ENCODE measurements around the gene CCSER2.
"Not testable (repeated sequence)": the region's sequence is repeated elsewhere in the genome, so short reads cannot be mapped to it uniquely, and the experiment has no call there.

Gene CCSER2

GRCh38 chr10:84343831-84344230 lies 15.4 kb downstream of the CCSER2 start:
- no peaks in the 10 kb centered on the region for H3K9me3 ChIP-seq (ENCODE audit: control insufficient read depth in 1 of 2, low read length in 2 of 2)
- no peak overlapping the region for H3K4me3 ChIP-seq (ENCODE audit: low read depth in 1 of 2, low read length in 2 of 2)
- H3K27me3 ChIP-seq (ENCODE audit: control insufficient read depth in 1 of 2, insufficient read depth in 2 of 2, low read length in 2 of 2): no peaks in the 10 kb centered on the region
- H3K9ac ChIP-seq (ENCODE audit: low read depth in 1 of 2, low read length in 2 of 2): no peak overlapping the region
- no peaks in the 10 kb centered on the region for H3K36me3 ChIP-seq (ENCODE audit: control insufficient read depth in 1 of 2, insufficient read depth in 2 of 2, low read length in 2 of 2)
- peaks cover 29 to 33% of the 10 kb centered on the region in 2 donors for H3K4me1 ChIP-seq (ENCODE audit: control insufficient read depth in 1 of 2, insufficient read depth in 2 of 2, low read length in 2 of 2)
- no peak overlapping the region for H3K27ac ChIP-seq (ENCODE audit: low read depth, low read length)

- Histone ChIP-seq H3K27me3 (ENCODE audit: control insufficient read depth in 1 of 2, insufficient read depth in 2 of 2, low read length in 2 of 2) (no peaks in the 10 kb centered on the region), H3K4me1 (ENCODE audit: control insufficient read depth in 1 of 2, insufficient read depth in 2 of 2, low read length in 2 of 2) (peaks cover 29 to 33% of the 10 kb centered on the region in 2 donors), H3K4me3 (ENCODE audit: low read depth in 1 of 2, low read length in 2 of 2) (no peak overlapping the region), H3K9me3 (ENCODE audit: control insufficient read depth in 1 of 2, low read length in 2 of 2) (no peaks in the 10 kb centered on the region), H3K36me3 (ENCODE audit: control insufficient read depth in 1 of 2, insufficient read depth in 2 of 2, low read length in 2 of 2) (no peaks in the 10 kb centered on the region), H3K9ac (ENCODE audit: low read depth in 1 of 2, low read length in 2 of 2) (no peak overlapping the region), H3K27ac (ENCODE audit: low read depth, low read length) (no peak overlapping the region)
Observed at GRCh38 chr10:84344526-84344925, 16.1 kb downstream of the CCSER2 start.

DNA sequence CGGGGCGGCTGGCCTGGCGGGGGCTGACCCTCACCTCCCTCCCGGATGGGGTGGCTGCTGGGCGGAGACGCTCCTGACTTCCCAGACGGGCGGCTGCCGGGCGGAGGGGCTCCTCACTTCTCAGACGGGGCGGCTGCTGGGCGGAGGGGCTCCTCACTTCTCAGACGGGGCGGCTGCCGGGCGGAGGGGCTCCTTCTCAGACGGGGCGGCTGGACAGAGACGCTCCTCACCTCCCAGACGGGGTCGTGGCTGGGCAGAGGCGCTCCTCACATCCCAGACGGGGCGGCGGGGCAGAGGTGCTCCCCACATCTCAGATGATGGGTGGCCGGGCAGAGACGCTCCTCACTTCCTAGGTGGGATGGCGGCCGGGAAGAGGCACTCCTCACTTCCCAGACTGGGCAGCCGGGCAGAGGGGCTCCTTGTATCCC lies 19.2 kb downstream of the CCSER2 start:
- H3K9me3 ChIP-seq (ENCODE audit: control insufficient read depth in 1 of 2, low read length in 2 of 2); H3K27ac ChIP-seq (ENCODE audit: low read depth, low read length); H3K27me3 ChIP-seq (ENCODE audit: control insufficient read depth in 1 of 2, insufficient read depth in 2 of 2, low read length in 2 of 2); H3K36me3 ChIP-seq (ENCODE audit: control insufficient read depth in 1 of 2, insufficient read depth in 2 of 2, low read length in 2 of 2); H3K4me3 ChIP-seq (ENCODE audit: low read depth in 1 of 2, low read length in 2 of 2); H3K9ac ChIP-seq (ENCODE audit: low read depth in 1 of 2, low read length in 2 of 2): not testable (repeated sequence)
- peaks cover 11 to 20% of the 10 kb centered on the region in 2 donors for H3K4me1 ChIP-seq (ENCODE audit: control insufficient read depth in 1 of 2, insufficient read depth in 2 of 2, low read length in 2 of 2)

DNA sequence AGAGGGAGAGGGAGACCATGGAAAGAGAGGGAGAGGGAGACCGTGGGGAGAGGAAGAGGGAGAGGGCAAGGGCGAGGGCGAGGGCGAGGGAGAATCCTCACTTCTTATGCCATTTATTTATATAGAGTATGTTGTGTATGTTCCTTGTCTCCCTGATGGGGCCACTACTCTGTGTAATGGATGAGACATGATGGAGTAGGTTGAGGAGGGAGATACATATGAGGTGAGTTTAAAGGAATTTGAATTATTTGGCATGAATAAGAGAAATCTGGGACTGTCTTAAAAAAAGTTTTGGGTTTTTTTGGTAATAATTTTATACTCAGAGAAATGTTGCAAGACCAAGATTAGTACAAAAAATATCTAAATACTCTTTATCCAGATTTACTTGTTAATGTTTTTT lies 20.1 kb downstream of the CCSER2 start:
- H3K9ac ChIP-seq (ENCODE audit: low read depth in 1 of 2, low read length in 2 of 2): no peak overlapping the region
- H3K36me3 ChIP-seq (ENCODE audit: control insufficient read depth in 1 of 2, insufficient read depth in 2 of 2, low read length in 2 of 2): no peaks in the 10 kb centered on the region
- peaks cover 8 to 17% of the 10 kb centered on the region in 2 donors for H3K4me1 ChIP-seq (ENCODE audit: control insufficient read depth in 1 of 2, insufficient read depth in 2 of 2, low read length in 2 of 2)
- H3K27me3 ChIP-seq (ENCODE audit: control insufficient read depth in 1 of 2, insufficient read depth in 2 of 2, low read length in 2 of 2): no peaks in the 10 kb centered on the region
- H3K4me3 ChIP-seq (ENCODE audit: low read depth in 1 of 2, low read length in 2 of 2): no peak overlapping the region
- H3K27ac ChIP-seq (ENCODE audit: low read depth, low read length): no peak overlapping the region
- H3K9me3 ChIP-seq (ENCODE audit: control insufficient read depth in 1 of 2, low read length in 2 of 2): no peaks in the 10 kb centered on the region

- H3K4me3 ChIP-seq (ENCODE audit: low read depth in 1 of 2, low read length in 2 of 2): no peak overlapping the region
- H3K27me3 ChIP-seq (ENCODE audit: control insufficient read depth in 1 of 2, insufficient read depth in 2 of 2, low read length in 2 of 2): no peaks in the 10 kb centered on the region
- H3K4me1 ChIP-seq (ENCODE audit: control insufficient read depth in 1 of 2, insufficient read depth in 2 of 2, low read length in 2 of 2): peaks cover 8 to 13% of the 10 kb centered on the region in 2 donors
- no peak overlapping the region for H3K27ac ChIP-seq (ENCODE audit: low read depth, low read length)
- H3K36me3 ChIP-seq (ENCODE audit: control insufficient read depth in 1 of 2, insufficient read depth in 2 of 2, low read length in 2 of 2): no peaks in the 10 kb centered on the region
- H3K9me3 ChIP-seq (ENCODE audit: control insufficient read depth in 1 of 2, low read length in 2 of 2): no peaks in the 10 kb centered on the region
- H3K9ac ChIP-seq (ENCODE audit: low read depth in 1 of 2, low read length in 2 of 2): no peak overlapping the region
Observed at GRCh38 chr10:84348860-84349259, 20.5 kb downstream of the CCSER2 start.

GRCh38 chr10:84352251-84352842 lies 24.0 kb downstream of the CCSER2 start:
- no peaks in the 10 kb centered on the region for H3K4me1 ChIP-seq (ENCODE audit: control insufficient read depth in 1 of 2, insufficient read depth in 2 of 2, low read length in 2 of 2)
- no peak overlapping the region for H3K27ac ChIP-seq (ENCODE audit: low read depth, low read length)
- no peaks in the 10 kb centered on the region for H3K9me3 ChIP-seq (ENCODE audit: control insufficient read depth in 1 of 2, low read length in 2 of 2)
- no peak overlapping the region for H3K9ac ChIP-seq (ENCODE audit: low read depth in 1 of 2, low read length in 2 of 2)
- H3K27me3 ChIP-seq (ENCODE audit: control insufficient read depth in 1 of 2, insufficient read depth in 2 of 2, low read length in 2 of 2): no peaks in the 10 kb centered on the region
- no peak overlapping the region for H3K4me3 ChIP-seq (ENCODE audit: low read depth in 1 of 2, low read length in 2 of 2)
- no peaks in the 10 kb centered on the region for H3K36me3 ChIP-seq (ENCODE audit: control insufficient read depth in 1 of 2, insufficient read depth in 2 of 2, low read length in 2 of 2)

- peaks cover 0 to 4% of the 10 kb centered on the region in 2 donors for H3K4me1 ChIP-seq (ENCODE audit: control insufficient read depth in 1 of 2, insufficient read depth in 2 of 2, low read length in 2 of 2)
- H3K27me3 ChIP-seq (ENCODE audit: control insufficient read depth in 1 of 2, insufficient read depth in 2 of 2, low read length in 2 of 2): no peaks in the 10 kb centered on the region
- H3K9me3 ChIP-seq (ENCODE audit: control insufficient read depth in 1 of 2, low read length in 2 of 2): no peaks in the 10 kb centered on the region
- no peak overlapping the region for H3K4me3 ChIP-seq (ENCODE audit: low read depth in 1 of 2, low read length in 2 of 2)
- H3K27ac ChIP-seq (ENCODE audit: low read depth, low read length): no peak overlapping the region
- H3K36me3 ChIP-seq (ENCODE audit: control insufficient read depth in 1 of 2, insufficient read depth in 2 of 2, low read length in 2 of 2): no peaks in the 10 kb centered on the region
- no peak overlapping the region for H3K9ac ChIP-seq (ENCODE audit: low read depth in 1 of 2, low read length in 2 of 2)
Observed at GRCh38 chr10:84353052-84353803, 24.8 kb downstream of the CCSER2 start.

DNA sequence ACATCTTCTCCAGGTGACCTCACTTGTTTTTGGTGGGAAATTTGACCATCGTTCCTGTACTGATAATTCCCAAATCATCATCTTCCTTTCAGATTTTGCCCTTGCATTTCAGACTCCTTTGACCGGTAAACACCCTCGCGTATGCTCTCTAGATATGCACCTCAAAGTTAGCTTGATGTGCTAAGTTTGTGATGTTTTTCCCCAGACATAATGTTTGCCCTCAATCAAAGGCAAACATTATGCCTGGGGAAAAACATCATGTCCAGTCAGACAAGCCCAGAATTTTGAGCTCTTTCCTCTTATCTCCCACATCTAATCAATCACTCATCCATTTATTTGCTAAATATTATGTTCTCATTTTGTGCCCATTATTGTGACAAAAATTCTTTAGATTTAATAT lies 26.2 kb downstream of the CCSER2 start:
- H3K9me3 ChIP-seq (ENCODE audit: control insufficient read depth in 1 of 2, low read length in 2 of 2): no peaks in the 10 kb centered on the region
- no peak overlapping the region for H3K9ac ChIP-seq (ENCODE audit: low read depth in 1 of 2, low read length in 2 of 2)
- no peak overlapping the region for H3K4me3 ChIP-seq (ENCODE audit: low read depth in 1 of 2, low read length in 2 of 2)
- H3K4me1 ChIP-seq (ENCODE audit: control insufficient read depth in 1 of 2, insufficient read depth in 2 of 2, low read length in 2 of 2): peaks cover 0 to 4% of the 10 kb centered on the region in 2 donors
- no peaks in the 10 kb centered on the region for H3K36me3 ChIP-seq (ENCODE audit: control insufficient read depth in 1 of 2, insufficient read depth in 2 of 2, low read length in 2 of 2)
- H3K27me3 ChIP-seq (ENCODE audit: control insufficient read depth in 1 of 2, insufficient read depth in 2 of 2, low read length in 2 of 2): no peaks in the 10 kb centered on the region
- H3K27ac ChIP-seq (ENCODE audit: low read depth, low read length): no peak overlapping the region

DNA sequence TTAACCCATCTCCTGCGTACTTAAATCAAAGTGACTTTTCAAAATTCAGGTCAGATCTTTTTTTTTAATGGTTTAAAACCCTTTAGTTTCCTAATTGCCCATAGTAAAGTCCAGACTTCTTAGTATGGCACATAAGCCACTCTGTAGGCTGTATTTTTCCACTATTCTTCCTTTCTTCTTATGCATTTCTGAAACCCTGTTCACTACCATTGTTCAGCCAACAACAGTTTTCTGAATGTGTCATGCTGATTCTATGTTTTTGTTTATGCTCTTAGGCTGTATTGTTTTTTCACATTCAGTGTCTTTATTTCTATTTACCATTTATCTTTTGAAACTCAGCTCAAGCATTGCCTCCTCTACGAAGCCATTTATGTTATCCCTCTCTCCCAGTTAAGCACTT lies 26.7 kb downstream of the CCSER2 start:
- Histone ChIP-seq H3K27me3 (ENCODE audit: control insufficient read depth in 1 of 2, insufficient read depth in 2 of 2, low read length in 2 of 2) (no peaks in the 10 kb centered on the region), H3K9me3 (ENCODE audit: control insufficient read depth in 1 of 2, low read length in 2 of 2) (no peaks in the 10 kb centered on the region), H3K27ac (ENCODE audit: low read depth, low read length) (no peak overlapping the region), H3K4me1 (ENCODE audit: control insufficient read depth in 1 of 2, insufficient read depth in 2 of 2, low read length in 2 of 2) (peaks cover 0 to 4% of the 10 kb centered on the region in 2 donors), H3K36me3 (ENCODE audit: control insufficient read depth in 1 of 2, insufficient read depth in 2 of 2, low read length in 2 of 2) (no peaks in the 10 kb centered on the region), H3K4me3 (ENCODE audit: low read depth in 1 of 2, low read length in 2 of 2) (no peak overlapping the region), H3K9ac (ENCODE audit: low read depth in 1 of 2, low read length in 2 of 2) (no peak overlapping the region)

- no peaks in the 10 kb centered on the region for H3K36me3 ChIP-seq (ENCODE audit: control insufficient read depth in 1 of 2, insufficient read depth in 2 of 2, low read length in 2 of 2)
- H3K27ac ChIP-seq (ENCODE audit: low read depth, low read length): no peak overlapping the region
- no peaks in the 10 kb centered on the region for H3K27me3 ChIP-seq (ENCODE audit: control insufficient read depth in 1 of 2, insufficient read depth in 2 of 2, low read length in 2 of 2)
- no peaks in the 10 kb centered on the region for H3K9me3 ChIP-seq (ENCODE audit: control insufficient read depth in 1 of 2, low read length in 2 of 2)
- no peak overlapping the region for H3K4me3 ChIP-seq (ENCODE audit: low read depth in 1 of 2, low read length in 2 of 2)
- peaks cover 9 to 14% of the 10 kb centered on the region in 2 donors for H3K4me1 ChIP-seq (ENCODE audit: control insufficient read depth in 1 of 2, insufficient read depth in 2 of 2, low read length in 2 of 2)
- no peak overlapping the region for H3K9ac ChIP-seq (ENCODE audit: low read depth in 1 of 2, low read length in 2 of 2)
Observed at GRCh38 chr10:84356928-84357327, 28.5 kb downstream of the CCSER2 start.
